HepG2 (cell line): ENCODE results near the gene RPS19BP1. TPM values are rescaled to one million over a fixed set of nuclear protein-coding genes. Genes with fewer than 3 reads are reported as not detected.

Source experiments
- ATAC-seq: fragments of 200-7000 bp; cut with Tn5 transposase; 3 replicates; pipeline ENCODE4 v1.9.1; 2020; ENCODE audit warnings: mild to moderate bottlenecking, moderate library complexity
- BruUV-seq: library from RNA; stranded (reverse); fragments of 400-500 nt; replicated peaks from 2 replicates; lab custom pipeline; 2021; lab: Mats Ljungman, UMichigan
- CTCF ChIA-PET: fragments of 300-600 bp; formaldehyde crosslinking; extraction: SDS; loops from one replicate; lab custom pipeline; 2021; ENCODE audit warnings: low total read pairs, inconsistent platforms, low intra/inter-chr PET ratio; lab: Yijun Ruan, JAX
- POLR2A ChIA-PET: fragments of 350-600 bp; sonication (Branson Sonifier 250); formaldehyde crosslinking; loops from one replicate; lab custom pipeline; 2020; ENCODE audit warnings: antibody characterized with exemption, inconsistent platforms; lab: Yijun Ruan, JAX
- DNase-seq: peaks from one replicate; pipeline ENCODE4 v3.0.0-alpha.2; 2015; ENCODE audit warnings: low spot score
- FAIRE-seq: peaks from 3 replicates; lab custom pipeline; 2011; peaks lifted over from hg19 to GRCh38; lab: Jason Lieb, UNC
- H2AFZ ChIP-seq: one replicate; pipeline ENCODE4 v1.6.1; 2011; ENCODE audit warnings: low read length, inconsistent platforms
- H3K27ac ChIP-seq: fragments of 300-600 bp; 3 replicates; pipeline ENCODE4 v1.8.0; 2011; ENCODE audit warnings: mixed run types, mild to moderate bottlenecking, mixed read lengths, low read length, inconsistent platforms; ENCODE audit not compliant: insufficient read depth; ENCODE audit errors: extremely low read length
- H3K27me3 ChIP-seq, 2 experiments: fragments of 200-600 bp in 1 of 2; 2 replicates in 1 of 2; 3 replicates in 1 of 2; pipeline versions ENCODE4 v1.6.0 to v1.8.0; 2011; ENCODE audit warnings: low read length in 2 of 2, mild to moderate bottlenecking in 2 of 2, moderate library complexity in 2 of 2, inconsistent platforms in 1 of 2; ENCODE audit not compliant: insufficient read depth in 2 of 2, control insufficient read depth in 1 of 2
- H3K36me3 ChIP-seq, 2 experiments: fragments of 200-600 bp in 1 of 2; replicated peaks in 1 of 2; 2 replicates in 1 of 2; 3 replicates in 1 of 2; pipeline versions ENCODE4 v1.5.1 to v1.8.0; 2011; ENCODE audit warnings: low read length in 2 of 2, inconsistent platforms in 1 of 2; ENCODE audit not compliant: insufficient read depth in 2 of 2, control insufficient read depth in 1 of 2
- H3K4me1 ChIP-seq: 2 replicates; pipeline ENCODE4 v1.5.1; 2012; ENCODE audit warnings: low read length, inconsistent platforms; ENCODE audit not compliant: insufficient read depth
- H3K4me2 ChIP-seq: 2 replicates; pipeline ENCODE4 v1.6.0; 2011; ENCODE audit warnings: low read depth, low read length, inconsistent platforms
- H3K4me3 ChIP-seq, 3 experiments: fragments of 200-600 bp in 1 of 3; sonication (generic), shearing (Covaris generic) in 1 of 3; replicated peaks in 1 of 3; 2 replicates each; pipeline ENCODE4 v1.5.1; 2011 to 2016; ENCODE audit warnings: low read length in 3 of 3, inconsistent platforms in 2 of 3, low read depth in 2 of 3, mild to moderate bottlenecking in 2 of 3, control low read depth in 1 of 3, mixed read lengths in 1 of 3; ENCODE audit not compliant: insufficient read depth in 1 of 3
- H3K79me2 ChIP-seq: one replicate; pipeline ENCODE4 v1.6.1; 2011; ENCODE audit warnings: low read length, inconsistent platforms; ENCODE audit not compliant: insufficient read depth
- H3K9ac ChIP-seq: 2 replicates; pipeline ENCODE4 v1.6.0; 2011; ENCODE audit warnings: mild to moderate bottlenecking, low read depth, low read length, inconsistent platforms; ENCODE audit not compliant: insufficient read depth
- H3K9me3 ChIP-seq: 2 replicates; pipeline ENCODE4 v1.5.1; 2012; ENCODE audit warnings: mild to moderate bottlenecking, low read length
- H4K20me1 ChIP-seq: 2 replicates; pipeline ENCODE4 v1.6.0; 2011; ENCODE audit warnings: inconsistent platforms, mild to moderate bottlenecking, low read length, moderate library complexity; ENCODE audit not compliant: insufficient read depth
- CBX1 ChIP-seq: IDR thresholded peaks from one replicate; pipeline ENCODE4 v1.6.1; 2016; ENCODE audit warnings: antibody characterized with exemption, low read depth
- KDM4B ChIP-seq: sonication (generic); formaldehyde crosslinking; IDR thresholded peaks from 2 replicates; pipeline ENCODE4 v1.4.0; 2020; ENCODE audit warnings: missing genetic modification reagents
- POLR2A ChIP-seq, 2 experiments: IDR thresholded peaks; 2 replicates each; pipeline ENCODE4 v1.6.1; 2011; ENCODE audit warnings: low read depth in 2 of 2, low read length in 2 of 2, mild to moderate bottlenecking in 1 of 2, moderate library complexity in 1 of 2; ENCODE audit not compliant: insufficient read depth in 1 of 2
- POLR2G ChIP-seq: fragments of 200-400 bp; formaldehyde crosslinking; IDR thresholded peaks from 2 replicates; pipeline ENCODE4 v1.6.1; 2018; ENCODE audit warnings: mild to moderate bottlenecking, low read depth, low read length, moderate library complexity
- SP4 ChIP-seq: sonication (generic); formaldehyde crosslinking; IDR thresholded peaks from 2 replicates; pipeline ENCODE4 v1.8.1; 2023; ENCODE audit warnings: mild to moderate bottlenecking, missing genetic modification reagents
- TEAD2 ChIP-seq: sonication (generic); formaldehyde crosslinking; IDR thresholded peaks from 2 replicates; pipeline ENCODE4 v1.9.0; 2021; ENCODE audit warnings: missing genetic modification reagents
- ZBED4 ChIP-seq: sonication (generic); formaldehyde crosslinking; IDR thresholded peaks from 2 replicates; pipeline ENCODE4 v1.4.0; 2020; ENCODE audit warnings: missing genetic modification reagents, borderline replicate concordance
- WGBS: methylation state at CpG from one replicate; pipeline ENCODE4 v1.1.6; 2017; ENCODE audit warnings: low lambda C conversion rate; 5-methylcytosine and 5-hydroxymethylcytosine counted together
- in situ Hi-C: cut with HindIII; loops from 2 replicates; pipeline ENCODE4 v1.10.0; 2017; ENCODE audit warnings: low pct_unique_long_range_greater_than_20kb; ENCODE audit not compliant: extremely low pct_ligation_motif_present
- intact Hi-C: fragments of 100-400 bp; cut with micrococcal nuclease; formaldehyde crosslinking; loops from one replicate; pipeline ENCODE4 v1.10.0; 2022; ENCODE audit not compliant: unreplicated experiment
- polyA plus RNA-seq, 8 experiments: library from polyadenylated mRNA; depleted of rRNA in 3 of 8; stranded (reverse) in 7 of 8; unstranded in 1 of 8; fragments of >200 nt; fragmentation: Illumina TruSeq in 4 of 8; extraction: Trizol in 4 of 8; gene quantifications; 2 replicates each; pipeline versions ENCODE4 v1.2.1 to v1.2.3, GENCODE V29; 2011 to 2016; ENCODE audit warnings: low read depth in 4 of 8, missing spikeins in 1 of 8, mixed read lengths in 1 of 8; ENCODE audit not compliant: insufficient read depth in 1 of 8
- total RNA-seq, 5 experiments: library from RNA; depleted of rRNA; stranded (reverse); fragments of >200 nt; fragmentation: Illumina TruSeq; extraction: Trizol; gene quantifications; 2 replicates each; pipeline ENCODE4 v1.2.3, GENCODE V29; 2016; ENCODE audit warnings: low read depth in 1 of 5
- TF ChIP-seq, protein P1 (sequence below): sonication (generic); formaldehyde crosslinking; IDR thresholded peaks from 2 replicates; pipeline ENCODE4 v1.5.0; 2020; ENCODE audit warnings: mild to moderate bottlenecking, missing genetic modification reagents
- TF ChIP-seq, protein P2 (sequence below): sonication (generic); formaldehyde crosslinking; IDR thresholded peaks from 2 replicates; pipeline ENCODE4 v1.4.0; 2020; ENCODE audit warnings: mild to moderate bottlenecking, missing genetic modification reagents

RPS19BP1 gene
- total and polyA plus RNA-seq, 2 of the 13 experiments (the other 11 are each of a cell fraction or from before 2014, with no cell fraction given): 44.3 to 81.3 TPM

DNA sequence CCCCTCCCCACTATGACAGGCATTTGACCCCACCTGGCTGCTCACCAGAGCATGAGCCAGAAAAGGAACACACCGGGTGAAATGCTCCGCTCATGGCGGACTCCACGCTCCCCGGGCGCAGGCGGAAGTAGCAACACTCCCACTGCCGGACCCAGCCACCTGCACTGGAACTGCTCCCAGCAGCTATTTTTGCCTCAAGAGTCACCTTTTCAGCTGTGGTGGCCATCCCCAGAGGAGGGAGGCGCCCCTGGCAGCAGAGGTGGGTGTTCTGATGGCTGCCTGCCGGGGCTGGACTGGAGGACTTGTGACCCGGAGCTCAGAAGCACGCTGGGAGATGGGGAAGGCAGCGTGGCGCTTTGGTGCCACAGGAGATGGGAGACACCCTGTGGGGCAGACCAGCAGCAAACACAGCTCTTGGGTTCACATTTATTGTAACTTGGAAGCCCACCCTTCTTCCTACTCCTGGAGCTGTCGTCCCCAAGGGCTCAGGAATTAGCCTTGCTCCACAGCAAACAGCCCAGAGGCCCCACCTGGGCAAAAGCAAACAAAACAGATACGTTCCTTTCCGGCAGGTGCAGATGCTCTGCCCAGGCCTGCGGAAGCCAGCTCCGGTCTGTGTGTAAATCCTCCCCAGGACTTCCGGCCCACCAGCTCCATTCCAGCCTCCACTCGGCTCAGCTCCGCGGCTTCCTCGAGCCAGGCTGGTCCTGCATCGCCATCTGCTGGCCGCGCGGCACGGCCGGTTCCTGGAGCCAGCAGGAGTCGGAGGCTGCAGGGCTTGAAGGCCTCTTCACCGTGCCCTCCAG, 3.7 kb downstream of the RPS19BP1 start (continued):
- TF ChIP-seq POLR2G (peak; percentile 70), KDM4B (CRISPR knock-in tag) (peak; percentile 68; the same call in 1 of the 2 replicates), TEAD2 (CRISPR knock-in tag) (peak; percentile 55; the same call in 1 of the 2 replicates), CBX1 (peak; percentile 58)
- TF ChIP-seq, protein P1, sequence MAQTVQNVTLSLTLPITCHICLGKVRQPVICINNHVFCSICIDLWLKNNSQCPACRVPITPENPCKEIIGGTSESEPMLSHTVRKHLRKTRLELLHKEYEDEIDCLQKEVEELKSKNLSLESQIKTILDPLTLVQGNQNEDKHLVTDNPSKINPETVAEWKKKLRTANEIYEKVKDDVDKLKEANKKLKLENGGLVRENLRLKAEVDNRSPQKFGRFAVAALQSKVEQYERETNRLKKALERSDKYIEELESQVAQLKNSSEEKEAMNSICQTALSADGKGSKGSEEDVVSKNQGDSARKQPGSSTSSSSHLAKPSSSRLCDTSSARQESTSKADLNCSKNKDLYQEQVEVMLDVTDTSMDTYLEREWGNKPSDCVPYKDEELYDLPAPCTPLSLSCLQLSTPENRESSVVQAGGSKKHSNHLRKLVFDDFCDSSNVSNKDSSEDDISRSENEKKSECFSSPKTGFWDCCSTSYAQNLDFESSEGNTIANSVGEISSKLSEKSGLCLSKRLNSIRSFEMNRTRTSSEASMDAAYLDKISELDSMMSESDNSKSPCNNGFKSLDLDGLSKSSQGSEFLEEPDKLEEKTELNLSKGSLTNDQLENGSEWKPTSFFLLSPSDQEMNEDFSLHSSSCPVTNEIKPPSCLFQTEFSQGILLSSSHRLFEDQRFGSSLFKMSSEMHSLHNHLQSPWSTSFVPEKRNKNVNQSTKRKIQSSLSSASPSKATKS (CRISPR knock-in tag): no peak
- TF ChIP-seq, protein P2, sequence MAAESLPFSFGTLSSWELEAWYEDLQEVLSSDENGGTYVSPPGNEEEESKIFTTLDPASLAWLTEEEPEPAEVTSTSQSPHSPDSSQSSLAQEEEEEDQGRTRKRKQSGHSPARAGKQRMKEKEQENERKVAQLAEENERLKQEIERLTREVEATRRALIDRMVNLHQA: no peak

DNA sequence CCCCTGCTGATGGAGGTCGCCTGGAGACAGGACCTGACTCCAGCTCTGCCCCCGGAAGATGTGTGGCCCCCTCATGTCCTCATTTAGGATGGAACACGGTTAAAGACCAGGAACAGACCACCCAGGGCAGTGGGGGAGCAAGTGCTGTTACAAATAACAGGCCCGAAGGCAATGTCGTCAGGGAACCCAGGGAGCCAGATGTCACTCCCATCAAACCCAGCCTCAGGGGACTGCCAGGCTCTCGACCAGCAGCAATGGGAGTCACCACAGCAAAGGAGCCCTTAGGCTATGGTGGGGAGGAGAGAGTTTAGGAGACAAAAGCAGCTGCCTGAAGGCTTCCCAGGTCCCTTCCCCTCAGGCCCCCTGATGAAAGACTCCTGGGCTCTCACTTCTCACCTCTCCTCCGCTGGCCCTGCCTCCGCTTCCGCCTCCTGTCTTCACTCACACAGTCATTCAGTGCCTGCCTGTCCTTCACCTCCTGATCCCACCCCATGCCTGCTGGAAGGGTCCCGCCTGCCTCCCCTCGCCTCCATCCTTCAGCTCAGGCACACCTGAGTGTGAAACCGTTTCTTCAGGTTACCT, 4.4 kb downstream of the RPS19BP1 start:
- FAIRE-seq (no peak), DNase-seq (no peak), ATAC-seq (no peak)
- intact Hi-C loops: no loop called here
- CTCF ChIA-PET: interaction anchor here (1.2 to 3.3 kb wide), 3 partner anchors 32 to 35 kb away, joined by 4 to 24 read pairs (median 18); no protein-coding TSS in a partner anchor
- 89% methylated on average over 12 of the region's 12 CpGs for WGBS
- peaks cover 80% of the 10 kb centered on the region for H3K4me1 ChIP-seq
- no peaks in the 10 kb centered on the region; a peak in 1 of 5 replicates for H3K27me3 ChIP-seq
- POLR2A ChIA-PET: interaction anchor here (0.7 to 11.2 kb wide), 9 partner anchors 8 to 209 kb away, joined by 3 to 167 read pairs (median 6); partner anchors contain the start of genes ATF4, MIEF1 and RPL3
- H3K9ac ChIP-seq: no peak overlapping the region
- H4K20me1 ChIP-seq: peaks cover 46% of the 10 kb centered on the region
- in situ Hi-C loops: no loop called here
- H3K9me3 ChIP-seq: no peaks in the 10 kb centered on the region
- no peak overlapping the region; a peak in 1 of 6 replicates for H3K4me3 ChIP-seq
- peaks cover 23% of the 10 kb centered on the region for H3K79me2 ChIP-seq
- TF ChIP-seq SP4 (CRISPR knock-in tag): 0 out of 2 replicates have a peak, but pooled peaks have one; percentile 4
- 0 out of 4 replicates have a peak, but pooled peaks of 1 of the 2 experiments have one; percentile 13 for TF ChIP-seq POLR2A (IDR thresholded peaks at IDR 0.05; ENCODE audit: insufficient read depth in 1 of 2, low read depth in 2 of 2, low read length in 2 of 2)
- no peak for TF ChIP-seq ZBED4 (CRISPR knock-in tag)
- H3K36me3 ChIP-seq: peaks cover 6 to 18% of the 10 kb centered on the region in 2 experiments
- H2AFZ ChIP-seq: no peak overlapping the region
- no TSS peak for BruUV-seq
- no peak overlapping the region for H3K27ac ChIP-seq
- peak overlapping the region; percentile 33; the same call in 1 of the 2 replicates for H3K4me2 ChIP-seq
